Islet precursor cell (in vitro differentiated cells): ENCODE data around the gene ASS1.

Experiments used
- DNase-seq: peaks from one replicate; pipeline ENCODE4 v3.0.0-alpha.2; 2018

The ASS1 gene

DNA sequence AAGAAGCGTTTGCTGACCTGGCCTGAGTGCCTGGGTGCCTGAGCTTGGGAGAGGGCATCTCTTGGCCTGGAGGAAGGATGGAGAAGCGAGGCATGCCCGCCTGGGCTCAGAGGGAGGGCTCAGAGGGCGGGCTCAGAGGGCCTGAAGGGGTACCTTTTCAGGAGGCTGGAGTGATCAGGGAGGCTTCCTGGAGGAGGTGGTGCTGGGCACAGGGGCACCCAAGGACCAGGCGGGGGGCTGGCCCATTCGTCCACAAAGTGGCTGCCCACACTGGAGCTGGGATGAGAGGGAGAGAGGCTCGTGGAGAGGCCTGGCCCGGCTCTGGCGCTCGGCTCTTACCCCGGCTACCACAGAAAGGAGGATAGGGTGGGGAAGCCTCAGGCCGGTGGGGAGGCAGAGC lies 32.8 kb downstream of the ASS1 start:
- no peak for DNase-seq

DNA sequence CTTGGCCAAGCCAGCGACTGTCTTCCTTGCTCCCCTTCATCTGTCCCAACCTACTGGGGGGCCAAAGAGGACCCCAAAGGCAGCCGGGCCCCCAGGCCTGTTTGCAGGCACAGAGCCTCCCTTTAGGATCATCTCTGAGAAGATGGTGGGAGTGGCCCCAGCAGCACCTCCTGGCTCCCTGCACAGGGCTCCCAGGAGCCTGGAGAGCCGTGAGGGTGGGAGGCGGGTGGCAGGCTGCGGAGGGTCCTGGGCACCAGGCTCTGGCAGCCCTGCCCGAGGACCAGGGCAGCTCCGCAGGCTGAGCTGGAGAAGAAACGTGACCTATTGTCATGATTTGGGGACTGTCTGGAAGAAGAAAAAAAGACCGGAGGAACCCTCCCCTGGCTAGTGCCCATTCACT lies 33.4 kb downstream of the ASS1 start:
- no peak for DNase-seq

DNA sequence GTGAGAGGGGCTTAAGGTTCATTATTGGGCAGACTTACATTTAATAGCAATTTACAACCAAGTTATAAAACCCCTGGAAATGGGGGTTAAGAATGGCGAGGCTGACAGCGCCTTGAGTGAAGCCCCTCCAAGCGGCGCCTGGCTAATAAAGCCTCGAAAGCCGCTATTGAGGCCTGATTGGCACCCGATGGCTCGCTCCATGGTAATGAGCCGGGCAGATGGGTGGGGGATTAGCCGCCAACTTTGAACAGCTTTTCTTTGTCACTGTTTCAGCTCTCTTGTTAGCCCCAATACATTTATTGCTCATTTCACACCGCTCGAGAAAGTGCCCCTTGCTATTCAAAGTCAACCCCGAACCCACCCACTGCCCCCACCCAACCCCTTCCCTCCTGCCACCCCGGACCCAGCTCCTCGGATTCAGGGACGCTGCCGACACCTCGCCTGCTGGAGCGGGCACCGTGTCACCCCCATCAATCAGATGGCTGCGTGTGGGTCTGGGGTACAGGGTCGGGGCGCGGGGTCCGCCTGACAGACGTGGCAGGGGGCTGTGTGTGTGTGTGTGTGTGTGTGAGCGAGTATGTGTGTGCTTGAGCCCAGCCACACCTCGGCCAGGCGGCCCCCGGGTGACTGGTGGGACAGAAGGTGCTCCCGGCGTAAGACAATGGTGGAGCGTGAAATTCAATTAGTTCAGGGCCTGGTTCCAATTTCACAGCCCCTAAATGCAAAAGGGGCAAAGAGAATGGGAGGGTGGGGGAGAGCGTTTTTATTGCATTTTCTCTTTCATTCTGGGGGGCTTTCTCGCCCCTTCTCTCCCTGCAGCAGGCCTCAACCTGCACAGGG lies 34.2 kb downstream of the ASS1 start:
- DNase-seq = no peak

DNA sequence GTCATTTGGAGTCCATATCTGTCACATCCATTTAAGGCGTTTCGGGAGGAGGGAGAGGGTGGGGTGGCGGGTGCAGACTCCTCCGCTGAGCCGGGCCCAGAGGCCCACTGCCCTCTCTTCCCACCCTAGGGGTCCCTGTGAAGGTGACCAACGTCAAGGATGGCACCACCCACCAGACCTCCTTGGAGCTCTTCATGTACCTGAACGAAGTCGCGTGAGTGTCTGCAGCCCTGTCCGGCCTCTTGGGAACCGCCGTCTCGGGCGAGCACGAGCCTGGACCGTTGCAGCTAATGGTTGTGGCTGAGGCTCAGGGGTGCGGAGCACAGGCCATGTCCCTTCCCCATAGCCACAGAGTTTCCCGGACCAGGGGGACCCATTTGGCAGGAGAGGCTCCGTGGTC lies 34.8 kb downstream of the ASS1 start:
- no peak for DNase-seq

DNA sequence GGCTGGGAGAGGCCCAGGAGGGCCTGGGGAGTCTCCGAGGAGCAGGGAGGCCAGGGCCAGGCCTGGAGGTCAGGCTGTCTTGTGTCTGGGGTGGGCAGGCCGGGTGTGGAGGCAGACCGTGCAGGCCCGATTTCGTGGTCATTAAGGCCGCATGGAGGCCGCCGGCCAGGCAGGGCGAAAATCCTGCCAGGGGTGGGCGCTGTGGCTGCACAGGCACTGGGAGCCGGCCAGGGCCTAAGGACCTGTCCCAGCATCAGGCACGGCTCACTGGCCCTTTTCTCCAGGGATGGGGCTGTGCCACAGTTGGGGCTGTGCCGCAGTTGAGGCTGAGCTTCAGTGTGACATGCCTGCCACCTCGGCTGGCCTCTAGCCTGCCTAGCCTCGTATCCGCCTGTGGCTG lies 35.9 kb downstream of the ASS1 start:
- peak; percentile 82 for DNase-seq

DNA sequence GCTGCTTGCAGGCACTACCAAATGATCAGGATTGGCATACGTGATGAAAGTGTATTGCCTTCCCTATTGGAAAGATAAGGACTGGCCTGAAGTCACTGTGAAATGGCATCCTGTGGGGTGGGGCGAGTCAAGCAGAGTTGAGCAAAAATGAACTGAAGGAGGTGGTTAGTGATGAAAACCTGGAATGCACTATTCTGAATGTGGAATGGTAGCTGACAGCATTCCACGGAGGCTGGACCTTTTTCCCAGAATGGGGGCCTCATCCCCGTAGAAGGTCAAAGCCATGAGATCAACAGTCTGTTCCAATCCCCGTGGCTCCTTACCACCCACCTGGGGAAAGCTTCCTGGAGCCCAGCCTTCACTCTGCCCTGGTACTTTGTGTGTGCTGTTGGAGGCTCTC lies 37.7 kb downstream of the ASS1 start:
- no peak for DNase-seq

DNA sequence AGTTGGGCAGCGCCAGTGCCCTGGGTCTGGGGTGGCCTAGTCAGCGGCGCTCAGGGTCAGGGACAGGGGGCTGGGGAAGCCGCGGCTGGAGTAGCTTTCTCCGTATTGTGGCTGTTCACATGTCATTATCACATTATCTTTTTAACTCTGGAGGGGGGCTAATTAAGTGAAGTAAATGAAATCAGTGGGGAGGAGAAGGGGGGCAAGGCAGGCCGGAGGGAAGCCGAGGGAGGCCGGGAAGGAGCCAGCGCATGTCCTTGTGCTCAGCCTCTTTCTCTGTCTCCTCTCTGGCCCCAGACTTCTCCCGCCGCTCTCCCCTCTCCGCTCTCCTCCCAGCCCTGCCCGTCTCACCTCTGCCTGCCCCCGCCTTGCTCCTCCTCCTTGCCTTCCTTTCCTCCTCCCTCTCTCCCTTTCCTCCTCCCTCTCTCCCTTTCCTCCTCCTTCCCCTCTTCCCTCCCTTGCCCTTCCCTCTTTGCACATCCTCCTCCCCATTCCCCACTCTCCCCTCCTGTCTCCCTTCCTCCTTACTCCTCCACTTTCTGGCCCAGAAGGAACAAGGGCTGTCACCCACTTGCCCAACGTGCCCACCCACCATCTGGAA lies 38.7 kb downstream of the ASS1 start:
- no peak for DNase-seq

DNA sequence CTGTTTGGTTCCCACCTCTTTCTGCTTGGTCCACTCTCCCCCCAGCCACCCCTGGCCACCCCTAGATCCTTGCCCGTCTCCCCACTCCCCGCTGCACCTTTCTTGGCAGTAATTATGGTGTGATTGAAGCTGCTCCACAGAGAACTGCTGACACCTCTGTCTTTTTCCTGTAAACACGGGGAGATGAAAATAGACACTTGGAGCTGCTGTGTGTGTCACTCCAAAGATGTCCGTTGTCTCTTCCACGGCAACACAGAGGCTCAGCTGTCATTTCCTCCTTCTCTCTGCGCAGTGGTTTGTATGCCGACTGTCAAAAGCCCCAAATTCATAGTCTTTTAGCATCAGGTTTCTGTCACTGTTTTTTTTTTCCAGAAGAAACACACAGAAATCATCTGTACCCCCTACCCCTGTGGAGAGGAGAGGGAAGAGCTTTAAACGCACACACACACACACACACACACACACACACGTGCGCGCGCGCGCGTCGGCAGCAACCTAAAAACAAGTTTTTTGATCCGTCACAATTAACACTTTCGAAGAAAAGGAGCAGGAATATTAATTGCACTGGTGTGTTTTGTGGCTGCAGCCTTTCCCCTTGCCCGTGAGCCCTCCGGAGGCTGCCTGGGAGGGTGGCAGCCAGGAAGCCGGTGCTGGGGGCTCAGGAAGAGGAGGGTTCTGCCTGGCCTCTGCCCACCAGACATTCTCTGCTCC lies 39.8 kb downstream of the ASS1 start:
- DNase-seq = no peak

DNA sequence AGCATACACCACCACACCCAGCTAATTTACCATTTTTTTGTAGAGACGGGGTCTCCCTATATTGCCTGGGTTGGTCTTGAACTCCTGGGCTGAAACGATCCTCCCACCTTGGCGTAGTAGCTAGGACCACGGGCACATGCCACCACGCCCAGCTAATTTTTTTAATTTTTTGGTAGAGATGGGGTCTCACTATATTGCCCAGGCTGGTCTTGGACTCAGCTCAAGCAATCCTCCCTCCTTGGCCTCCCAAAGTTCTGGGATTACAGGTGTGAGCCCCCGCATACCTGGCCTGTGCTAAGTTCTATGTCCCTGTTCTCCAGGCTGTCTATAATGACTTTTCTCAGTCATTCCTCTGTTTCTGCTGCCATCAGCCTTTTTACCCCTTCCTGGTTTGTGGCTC lies 41.3 kb downstream of the ASS1 start:
- DNase-seq = no peak

DNA sequence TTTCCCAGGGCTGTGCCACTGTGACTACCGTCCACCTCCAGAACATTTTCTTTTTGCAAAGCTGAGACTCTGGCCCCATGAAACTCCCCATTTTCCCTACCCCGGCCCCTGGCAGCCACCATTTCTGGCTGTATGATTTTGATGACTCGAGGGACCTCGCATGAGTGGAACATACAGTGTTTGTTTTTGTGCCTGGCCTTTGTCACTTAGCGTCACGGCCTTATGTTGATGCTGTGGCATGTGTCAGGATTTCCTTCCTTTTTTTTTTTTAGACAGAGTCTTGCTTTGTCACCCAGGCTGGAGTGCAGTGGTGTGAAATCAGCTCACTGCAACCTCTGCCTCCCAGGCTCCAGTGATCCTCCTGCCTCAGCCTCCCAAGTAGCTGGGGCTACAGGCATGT lies 42.7 kb downstream of the ASS1 start:
- DNase-seq = no peak

DNA sequence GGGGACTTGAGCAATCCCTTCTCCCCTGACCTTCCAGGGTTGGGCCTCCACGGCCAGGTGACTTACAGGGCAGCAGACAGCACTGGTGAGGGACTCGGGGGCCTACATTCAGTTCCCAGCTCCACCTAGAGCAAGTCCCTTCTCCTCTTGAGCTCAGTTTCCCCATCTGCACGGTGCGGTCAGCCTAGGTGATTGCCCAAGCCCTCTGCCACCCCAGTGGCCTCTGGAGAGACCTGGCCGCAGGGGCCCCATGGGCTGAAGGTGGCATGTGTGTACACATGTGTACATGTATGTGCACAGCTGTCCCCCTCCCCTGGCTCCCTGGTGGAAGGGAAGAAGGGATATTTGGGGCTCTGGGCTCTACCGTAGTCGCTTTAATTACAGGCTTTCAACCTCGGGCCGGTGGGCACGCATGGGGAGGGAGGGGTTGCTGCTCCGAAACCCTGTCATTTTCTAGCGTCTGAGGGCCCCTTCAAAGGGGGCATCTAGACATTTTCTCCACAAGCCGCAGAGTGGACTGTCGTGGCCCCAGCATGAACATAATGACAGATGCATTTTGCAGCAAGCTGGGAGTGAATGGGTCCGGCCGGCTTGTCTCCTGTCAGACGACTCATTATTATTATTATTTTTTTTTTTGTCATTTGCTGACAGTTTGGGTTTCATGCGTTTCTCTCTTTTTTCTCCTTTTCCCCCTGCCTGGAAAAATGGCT lies 44.0 kb downstream of the ASS1 start:
- no peak for DNase-seq

DNA sequence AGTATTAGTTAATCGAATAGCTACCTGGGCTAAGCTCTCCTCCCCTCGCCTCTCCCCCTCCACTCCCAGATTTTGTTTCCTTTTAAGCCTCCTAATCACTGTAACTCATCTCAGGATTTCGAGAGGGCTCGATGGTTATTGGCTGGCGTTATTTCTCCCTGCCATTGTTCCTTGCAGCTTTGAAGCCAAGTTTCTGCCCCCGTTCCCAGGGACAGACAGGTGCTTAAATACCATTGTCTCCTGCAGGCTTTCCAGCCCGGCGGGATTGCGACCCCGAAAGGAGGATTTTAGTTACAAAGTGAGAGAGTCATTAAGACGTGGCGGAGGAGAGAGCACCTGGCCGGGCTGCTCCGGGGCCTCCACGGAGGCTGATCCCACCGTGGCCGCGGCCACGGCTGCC lies 46.2 kb downstream of the ASS1 start:
- no peak for DNase-seq

DNA sequence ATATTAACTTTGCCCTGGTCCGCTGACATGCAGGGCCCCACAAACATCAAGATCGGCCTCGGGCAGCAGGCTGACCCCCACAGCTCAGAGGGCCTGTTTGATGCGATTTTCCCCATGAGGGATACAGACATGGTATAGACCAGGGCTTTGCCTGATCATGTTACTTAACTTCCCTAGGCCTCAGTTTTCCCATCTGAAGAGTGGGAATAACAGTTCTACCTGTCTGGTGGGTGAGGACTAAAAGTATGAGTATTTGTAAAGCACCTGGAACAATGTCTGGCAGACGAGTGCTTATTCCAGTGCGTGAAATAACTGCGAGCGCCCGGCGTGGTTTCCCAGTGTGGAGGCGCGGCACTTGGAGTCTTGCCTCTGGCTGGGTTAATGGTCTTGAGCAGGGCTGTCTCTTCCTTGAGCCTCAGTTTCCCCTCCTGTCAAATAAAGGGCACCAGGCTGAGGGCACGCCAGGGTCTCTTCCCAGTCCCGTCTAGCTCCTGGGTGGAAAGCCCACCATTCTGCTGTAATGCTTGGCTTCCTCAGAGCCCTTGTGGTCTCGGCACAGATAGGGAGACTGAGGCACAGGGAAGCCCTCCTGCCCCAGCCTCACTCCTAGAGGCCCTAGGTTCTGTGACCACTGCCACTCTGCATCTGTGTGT lies 47.2 kb downstream of the ASS1 start:
- no peak for DNase-seq

DNA sequence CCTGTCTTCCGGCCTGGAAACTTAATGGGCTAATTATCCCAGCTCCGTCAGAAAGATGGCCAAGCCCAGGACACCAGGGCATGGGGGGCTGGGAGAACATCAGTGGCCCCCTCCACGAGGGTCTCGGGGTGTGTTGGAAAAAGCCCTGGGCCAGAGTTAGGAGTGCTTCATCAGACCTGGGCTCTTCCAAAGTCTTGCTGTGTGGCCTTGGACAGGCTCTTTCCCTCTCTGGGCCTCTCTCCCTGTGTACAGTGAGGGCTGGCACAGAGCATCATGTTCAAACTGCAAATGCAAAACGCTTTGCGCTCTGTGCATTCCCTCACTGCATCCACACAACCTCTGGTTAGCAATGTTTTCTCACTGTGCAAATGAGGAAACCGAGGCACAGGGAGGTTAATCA lies 48.3 kb downstream of the ASS1 start:
- DNase-seq = no peak

DNA sequence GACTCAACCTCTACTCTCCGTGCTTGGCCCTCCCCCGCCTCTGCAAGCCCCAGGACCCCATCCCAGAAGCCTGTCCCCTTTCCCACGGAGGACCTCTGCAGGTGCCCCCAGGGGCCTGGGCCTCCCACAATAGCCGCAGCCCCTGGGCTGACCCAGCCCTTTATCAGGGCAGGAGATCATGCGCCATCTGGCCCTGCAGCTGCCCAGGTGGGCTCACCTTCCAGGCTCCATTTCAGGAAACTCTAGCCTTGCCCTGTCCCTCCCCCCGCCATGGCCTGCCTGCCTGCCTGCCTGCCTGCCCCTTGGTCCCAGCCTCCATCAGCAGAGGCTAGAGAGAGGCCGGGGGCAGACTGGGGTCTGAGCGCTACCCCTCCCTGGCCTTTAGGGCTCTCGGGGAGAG lies 48.7 kb downstream of the ASS1 start:
- DNase-seq = no peak

DNA sequence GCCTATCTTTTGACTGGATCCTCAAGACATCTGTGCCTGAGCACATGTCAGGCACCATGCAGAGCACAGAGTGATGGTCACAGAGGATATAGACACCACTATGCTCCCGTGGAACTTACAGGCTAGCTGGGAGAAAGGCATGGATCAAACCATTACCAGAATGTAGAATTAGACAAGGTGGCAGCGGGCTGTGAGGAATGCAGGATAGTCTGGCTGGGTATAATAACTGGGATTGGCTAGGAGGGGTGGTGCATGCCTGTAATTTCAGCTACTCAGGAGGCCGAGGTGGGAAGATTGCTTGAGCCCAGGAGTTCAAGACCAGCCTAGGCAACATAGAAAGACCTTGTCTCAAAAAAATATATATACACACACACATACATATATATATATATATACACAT lies 50.3 kb downstream of the ASS1 start:
- no peak for DNase-seq

DNA sequence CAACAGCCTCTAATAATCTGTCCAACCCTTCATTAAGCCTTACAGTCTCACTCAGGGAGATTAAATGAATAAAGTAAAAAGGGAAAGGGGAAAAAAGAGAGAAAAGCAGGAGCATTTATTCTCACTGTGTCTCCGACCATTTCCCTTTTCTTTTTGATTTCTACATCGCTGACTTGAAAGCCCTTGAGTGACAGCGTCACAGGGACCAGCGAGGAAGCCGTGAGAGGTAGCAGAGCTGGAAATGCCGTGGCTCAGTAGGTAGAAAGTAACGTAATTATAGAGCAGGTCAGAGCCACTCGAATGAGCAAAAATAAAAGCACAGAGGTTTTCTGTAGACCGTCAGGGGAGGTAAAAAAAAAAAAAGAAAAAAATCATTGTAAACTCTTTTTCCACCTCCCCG lies 52.4 kb downstream of the ASS1 start:
- DNase-seq = no peak

DNA sequence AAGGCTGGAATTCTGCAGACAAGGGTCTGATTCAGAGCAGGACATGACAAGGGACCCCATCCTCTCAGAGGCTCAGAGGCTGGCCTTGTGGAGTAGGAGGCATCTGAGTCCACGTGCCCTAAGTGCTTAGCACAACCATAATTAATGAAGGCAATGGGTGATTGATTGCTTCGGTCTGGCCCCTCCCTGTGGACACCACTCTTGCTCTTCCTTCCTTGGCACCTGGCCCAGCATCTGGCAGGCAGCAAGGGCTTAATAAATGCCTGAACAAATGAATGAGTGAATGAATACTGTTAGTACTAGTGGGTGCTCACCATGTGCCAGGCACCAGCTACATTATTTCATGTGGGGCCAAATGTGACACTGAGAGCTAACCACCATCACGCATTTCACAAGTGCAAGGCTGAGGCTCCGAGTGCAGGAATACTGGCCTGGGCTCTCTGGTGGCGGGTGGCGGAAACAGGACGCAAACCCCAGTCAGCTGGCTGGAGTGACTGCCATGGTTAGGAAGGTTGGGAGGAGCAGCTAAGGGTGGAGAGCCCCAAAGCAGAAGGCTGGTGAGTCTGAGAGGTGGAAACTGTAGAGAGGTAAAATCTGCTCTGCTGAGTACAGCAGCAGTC lies 53.6 kb downstream of the ASS1 start:
- DNase-seq = no peak

DNA sequence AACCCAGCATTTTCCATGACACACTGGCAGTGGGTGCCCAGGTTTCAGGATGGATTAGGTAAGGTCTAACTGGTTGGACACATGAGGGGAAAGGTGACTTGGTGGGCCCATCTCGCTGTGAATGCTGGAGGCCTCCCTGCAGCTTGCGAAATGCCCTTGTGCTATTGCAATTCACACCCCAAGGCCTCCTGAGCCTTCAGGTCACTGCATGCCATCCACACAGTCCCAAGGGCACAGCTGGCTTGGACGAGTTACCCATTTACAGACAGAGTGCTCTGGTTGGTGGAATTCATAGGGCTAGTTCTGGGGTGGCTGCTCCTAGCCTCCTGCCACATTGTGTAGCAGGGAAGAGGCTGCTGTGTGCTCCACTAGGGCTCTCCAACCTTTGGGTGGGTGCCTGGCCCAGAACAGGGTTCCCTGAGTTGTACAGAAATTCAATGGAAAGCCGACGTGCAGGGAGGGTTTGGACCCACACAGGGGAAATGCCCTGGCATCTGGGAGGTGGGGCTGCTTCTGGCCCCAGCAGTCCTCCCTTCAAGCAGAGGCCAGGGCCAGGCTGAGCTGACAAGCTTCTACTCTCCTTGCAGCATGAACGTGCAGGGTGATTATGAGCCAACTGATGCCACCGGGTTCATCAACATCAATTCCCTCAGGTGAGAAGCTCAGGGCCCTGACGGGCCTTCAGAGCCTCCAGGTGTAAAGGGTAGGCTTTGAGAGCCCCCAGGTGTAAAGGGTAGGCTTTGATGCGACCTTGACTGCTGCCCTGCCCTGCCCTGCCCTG lies 54.3 kb downstream of the ASS1 start:
- no peak for DNase-seq

DNA sequence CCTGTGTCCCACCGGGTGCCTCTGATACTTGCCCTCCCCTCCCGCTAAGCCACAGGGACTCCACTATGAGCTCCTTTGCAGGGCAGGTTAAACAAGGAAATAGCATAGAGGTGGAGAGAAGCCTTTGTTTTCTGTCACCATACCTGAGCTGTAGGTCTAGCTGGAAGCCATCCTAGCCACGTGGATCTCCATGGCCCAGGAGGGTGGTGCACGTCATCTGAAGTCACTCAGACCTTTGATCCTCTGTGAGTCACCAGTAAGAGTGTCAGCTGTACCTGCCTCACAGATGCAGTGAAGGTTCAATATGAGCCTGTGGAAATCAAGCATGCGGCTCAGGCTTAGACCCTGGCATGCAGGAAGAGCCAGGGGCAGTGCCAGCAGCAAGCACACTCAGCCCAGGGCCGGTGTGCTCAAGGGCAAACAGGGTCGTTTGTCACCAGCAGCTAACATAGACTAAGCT lies 55.1 kb downstream of the ASS1 start:
- no peak for DNase-seq

DNA sequence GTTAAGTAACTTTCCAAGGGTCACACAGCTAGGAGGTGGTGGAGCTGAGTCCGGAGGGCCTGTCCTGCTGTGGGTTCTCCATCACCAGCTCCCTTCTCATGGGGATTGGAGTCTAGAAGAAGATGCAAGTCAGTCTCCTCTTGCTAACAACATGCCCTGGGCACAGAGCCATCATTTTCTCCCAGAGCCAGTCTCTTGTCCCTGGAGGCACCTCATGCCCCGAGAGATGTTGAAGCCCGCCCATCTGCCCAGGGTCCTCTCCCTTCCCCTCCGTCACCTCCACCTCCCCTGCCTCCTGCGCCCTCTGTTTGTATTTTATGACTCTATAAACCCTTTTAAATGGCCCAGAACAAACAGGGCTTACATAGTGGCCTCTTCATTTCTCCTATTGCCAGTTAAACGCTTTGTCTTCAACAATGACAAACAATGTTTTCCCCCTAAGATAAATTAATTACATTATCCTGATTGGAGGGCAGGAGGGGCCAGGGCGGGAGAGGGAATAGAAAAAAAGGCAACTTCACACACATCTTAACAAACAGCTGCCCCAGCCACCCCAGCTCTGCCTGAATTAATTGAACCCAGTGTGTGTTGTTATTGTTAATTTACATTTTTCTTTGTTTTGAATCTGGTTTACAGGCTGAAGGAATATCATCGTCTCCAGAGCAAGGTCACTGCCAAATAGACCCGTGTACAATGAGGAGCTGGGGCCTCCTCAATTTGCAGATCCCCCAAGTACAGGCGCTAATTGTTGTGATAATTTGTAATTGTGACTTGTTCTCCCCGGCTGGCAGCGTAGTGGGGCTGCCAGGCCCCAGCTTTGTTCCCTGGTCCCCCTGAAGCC lies 55.8 kb downstream of the ASS1 start:
- no peak for DNase-seq
